K562 (cell line): ENCODE results near the gene NIPAL3. TPM values are rescaled to one million over a fixed set of nuclear protein-coding genes. Genes with fewer than 3 reads are reported as not detected.
A peak's percentile ranks its signal among the peaks of the same experiment; 100 is the strongest.

Source experiments
- CBX2 ChIP-seq: fragments of 200-600 bp; sonication (generic); IDR thresholded peaks from one replicate; pipeline ENCODE4 v1.6.1; 2012; ENCODE audit warnings: mild to moderate bottlenecking, low read length, inconsistent platforms; ENCODE audit not compliant: insufficient read depth, poor library complexity, severe bottlenecking
- E2F3 ChIP-seq: fragments of 250-450 bp; sonication (Bioruptor Pico); IDR thresholded peaks from 2 replicates; pipeline ENCODE4 v1.4.0; 2020; ENCODE audit warnings: mild to moderate bottlenecking
- E2F8 ChIP-seq: fragments of 450-650 bp; IDR thresholded peaks from 2 replicates; pipeline ENCODE4 v1.7.1; 2018; ENCODE audit warnings: mild to moderate bottlenecking, low read depth; ENCODE audit not compliant: partially characterized antibody
- ETV5 ChIP-seq: sonication (generic); formaldehyde crosslinking; IDR thresholded peaks from 2 replicates; pipeline ENCODE4 v1.4.0; 2020; ENCODE audit warnings: low read depth, mild to moderate bottlenecking, missing genetic modification reagents
- GTF2E2 ChIP-seq: fragments of 200-800 bp; sonication (Bioruptor generic); IDR thresholded peaks from 2 replicates; pipeline ENCODE4 v1.6.1; 2016; ENCODE audit warnings: missing genetic modification characterization, missing compliant biosample characterization
- HDAC6 ChIP-seq: IDR thresholded peaks from 2 replicates; pipeline ENCODE4 v1.6.1; 2012; ENCODE audit warnings: low read depth, mild to moderate bottlenecking, control low read depth, inconsistent platforms, low read length, moderate library complexity
- HES1 ChIP-seq: fragments of 450-650 bp; IDR thresholded peaks from 2 replicates; pipeline ENCODE4 v1.6.1; 2016; ENCODE audit warnings: low read depth, mild to moderate bottlenecking, moderate library complexity
- HIVEP1 ChIP-seq: fragments of 250-450 bp; sonication (Bioruptor Pico); IDR thresholded peaks from 2 replicates; pipeline ENCODE4 v1.4.0; 2020; ENCODE audit warnings: mild to moderate bottlenecking
- KDM5B ChIP-seq: fragments of 200-600 bp; sonication (generic); IDR thresholded peaks from 2 replicates; pipeline ENCODE4 v1.6.1; 2012; ENCODE audit warnings: low read depth, mild to moderate bottlenecking, moderate library complexity, low read length, control low read depth, inconsistent platforms; ENCODE audit not compliant: insufficient replicate concordance
- L3MBTL2 ChIP-seq: fragments of 450-650 bp; IDR thresholded peaks from 2 replicates; pipeline ENCODE4 v1.6.1; 2016; ENCODE audit warnings: mild to moderate bottlenecking, moderate library complexity
- NR0B1 ChIP-seq: fragments of 450-650 bp; IDR thresholded peaks from one replicate; pipeline ENCODE4 v1.6.1; 2018; ENCODE audit warnings: mild to moderate bottlenecking, moderate library complexity; ENCODE audit not compliant: partially characterized antibody
- POLR2A ChIP-seq: fragments of 450-650 bp; conservative IDR thresholded peaks from 2 replicates; pipeline ENCODE4 v1.6.1; 2016
- RBM25 ChIP-seq: fragments of 200-400 bp; formaldehyde crosslinking; IDR thresholded peaks from 2 replicates; pipeline ENCODE4 v1.6.1; 2018; ENCODE audit warnings: low read length, low read depth, moderate library complexity; ENCODE audit not compliant: severe bottlenecking
- SMARCA4 ChIP-seq: fragments of 450-650 bp; IDR thresholded peaks from 2 replicates; pipeline ENCODE4 v1.6.1; 2016
- STAG1 ChIP-seq: sonication (generic); formaldehyde crosslinking; IDR thresholded peaks from 2 replicates; pipeline ENCODE4 v1.5.0; 2020; ENCODE audit warnings: missing genetic modification reagents, borderline replicate concordance
- XRCC5 ChIP-seq: fragments of 200-400 bp; formaldehyde crosslinking; IDR thresholded peaks from 2 replicates; pipeline ENCODE4 v1.6.1; 2017; ENCODE audit warnings: low read depth, mild to moderate bottlenecking, low read length
- ZBTB2 ChIP-seq: fragments of 450-650 bp; IDR thresholded peaks from 2 replicates; pipeline ENCODE4 v1.6.1; 2016; ENCODE audit warnings: antibody characterized with exemption
- ZNF239 ChIP-seq: fragments of 250-450 bp; sonication (Bioruptor Pico); IDR thresholded peaks from 2 replicates; pipeline ENCODE4 v1.4.0; 2020; ENCODE audit warnings: mild to moderate bottlenecking
- ZNF316 ChIP-seq: fragments of 450-650 bp; IDR thresholded peaks from 2 replicates; pipeline ENCODE4 v1.6.1; 2016
- ZNF778 ChIP-seq: fragments of 450-650 bp; formaldehyde crosslinking; IDR thresholded peaks from 2 replicates; pipeline ENCODE4 v1.4.0; 2020; ENCODE audit warnings: mild to moderate bottlenecking, moderate library complexity
- polyA plus RNA-seq, 8 experiments: library from polyadenylated mRNA; depleted of rRNA in 4 of 8; stranded (reverse) in 5 of 8; unstranded in 3 of 8; fragments of >200 nt; fragmentation: Nextera tagmentation in 2 of 8; fragmentation: Illumina TruSeq in 1 of 8; extraction: Ambion mirVana in 2 of 8; extraction: Trizol in 1 of 8; gene quantifications; 2 replicates each; pipeline versions ENCODE4 v1.2.1 to v1.2.3, GENCODE V29; 2011 to 2014; ENCODE audit warnings: inconsistent platforms in 1 of 8, missing spikeins in 1 of 8
- total RNA-seq, 7 experiments: library from RNA; depleted of rRNA in 6 of 7; stranded (reverse); fragments of >200 nt in 6 of 7; fragmentation: Illumina TruSeq in 2 of 7; extraction: Trizol in 2 of 7; gene quantifications; 2 replicates each; pipeline versions ENCODE4 v1.2.1 to v1.2.3, GENCODE V29; 2011 to 2021; ENCODE audit warnings: low replicate concordance in 1 of 7
- TF ChIP-seq, protein P1 (sequence below), 2 experiments: fragments of 250-450 bp in 1 of 2; fragments of 450-650 bp in 1 of 2; sonication (Bioruptor Pico) in 1 of 2; IDR thresholded peaks; 2 replicates each; pipeline versions ENCODE4 v1.6.1 to v1.8.0; 2016 to 2021; ENCODE audit warnings: mild to moderate bottlenecking in 2 of 2, moderate library complexity in 2 of 2, missing compliant biosample characterization in 1 of 2, missing genetic modification characterization in 1 of 2
- TF ChIP-seq, protein P2 (sequence below): fragments of 450-650 bp; formaldehyde crosslinking; IDR thresholded peaks from 2 replicates; pipeline ENCODE4 v1.4.0; 2022; ENCODE audit warnings: mild to moderate bottlenecking, moderate library complexity

NIPAL3 gene
- total and polyA plus RNA-seq, 9 of the 15 experiments (the other 6 are each of a cell fraction or from before 2014, with no cell fraction given): 10.5 to 26.3 (median 16.0) TPM

GRCh38 chr1:24415334-24415909 lies at the start of gene NIPAL3 (continued):
- TF ChIP-seq HES1: no peak
- no peak for TF ChIP-seq ZNF778 (CRISPR knock-in tag)
- TF ChIP-seq KDM5B: no peak
- 0 out of 2 replicates have a peak, but pooled peaks have one; percentile 32 for TF ChIP-seq ZBTB2
- no peak for TF ChIP-seq E2F3 (CRISPR knock-in tag)
- TF ChIP-seq, protein P1, sequence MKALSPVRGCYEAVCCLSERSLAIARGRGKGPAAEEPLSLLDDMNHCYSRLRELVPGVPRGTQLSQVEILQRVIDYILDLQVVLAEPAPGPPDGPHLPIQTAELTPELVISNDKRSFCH (CRISPR knock-in tag; IDR thresholded peaks at IDR 0.05): no peak
- TF ChIP-seq, protein P1 (tag; IDR thresholded peaks at IDR 0.05): no peak
- TF ChIP-seq ZNF239: no peak
- TF ChIP-seq, protein P2, sequence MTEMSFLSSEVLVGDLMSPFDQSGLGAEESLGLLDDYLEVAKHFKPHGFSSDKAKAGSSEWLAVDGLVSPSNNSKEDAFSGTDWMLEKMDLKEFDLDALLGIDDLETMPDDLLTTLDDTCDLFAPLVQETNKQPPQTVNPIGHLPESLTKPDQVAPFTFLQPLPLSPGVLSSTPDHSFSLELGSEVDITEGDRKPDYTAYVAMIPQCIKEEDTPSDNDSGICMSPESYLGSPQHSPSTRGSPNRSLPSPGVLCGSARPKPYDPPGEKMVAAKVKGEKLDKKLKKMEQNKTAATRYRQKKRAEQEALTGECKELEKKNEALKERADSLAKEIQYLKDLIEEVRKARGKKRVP (CRISPR knock-in tag): no peak
- peak; percentile 71 for TF ChIP-seq L3MBTL2
- no peak for TF ChIP-seq STAG1 (CRISPR knock-in tag)
- TF ChIP-seq GTF2E2 (tag): no peak
- TF ChIP-seq RBM25: peak; percentile 93
- peak; percentile 64 for TF ChIP-seq POLR2A
- TF ChIP-seq SMARCA4: no peak
- no peak for TF ChIP-seq HIVEP1
- no peak for TF ChIP-seq ZNF316
- peak; percentile 83 for TF ChIP-seq XRCC5
- no peak for TF ChIP-seq CBX2
- TF ChIP-seq HDAC6: no peak
- TF ChIP-seq ETV5 (CRISPR knock-in tag): no peak
- TF ChIP-seq NR0B1: no peak
- TF ChIP-seq E2F8: no peak
